ENCODE results near the gene CHTF8.

The CHTF8 gene

GRCh38 chr16:69078073-69078472, 54.3 kb downstream of the CHTF8 start:
- no peak for TF ChIP-seq CTCF (IDR thresholded peaks at IDR 0.05; ENCODE audit: borderline replicate concordance, control extremely low read depth, extremely low read depth, insufficient read depth, missing control alignments)
- in situ Hi-C loops (cut with MboI; ENCODE audit: low sequenced_read_pairs, unreplicated experiment) = no loop called here

DNA sequence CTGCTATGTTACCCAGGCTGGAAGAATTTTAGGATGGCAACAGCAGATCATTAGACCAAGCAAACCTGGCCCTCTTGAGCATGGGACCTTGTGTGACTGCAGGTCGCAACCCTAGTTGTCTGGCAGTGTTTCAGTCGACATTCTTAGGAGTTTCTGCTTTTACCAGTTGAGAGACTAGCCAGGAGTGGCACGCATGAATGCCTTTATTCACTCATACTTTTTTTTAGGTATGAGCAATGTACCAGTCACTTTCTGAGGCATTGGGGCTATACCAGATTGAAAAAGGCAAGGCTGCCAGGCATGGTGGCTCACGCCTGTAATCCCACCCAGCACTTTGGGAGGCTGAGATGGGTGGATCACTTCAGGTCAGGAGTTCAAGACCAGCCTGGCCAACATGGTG, 55.1 kb downstream of the CHTF8 start:
- in situ Hi-C loops (cut with MboI; ENCODE audit: low sequenced_read_pairs, unreplicated experiment) = no loop called here
- DNase-seq (ENCODE audit: low spot score) = no peak
- TF ChIP-seq CTCF (IDR thresholded peaks at IDR 0.05; ENCODE audit: borderline replicate concordance, control extremely low read depth, extremely low read depth, insufficient read depth, missing control alignments) = no peak

More at GRCh38 chr16:69078073-69078472, 54.3 kb downstream of the CHTF8 start:
- DNase-seq (ENCODE audit: low spot score) = no peak

DNA sequence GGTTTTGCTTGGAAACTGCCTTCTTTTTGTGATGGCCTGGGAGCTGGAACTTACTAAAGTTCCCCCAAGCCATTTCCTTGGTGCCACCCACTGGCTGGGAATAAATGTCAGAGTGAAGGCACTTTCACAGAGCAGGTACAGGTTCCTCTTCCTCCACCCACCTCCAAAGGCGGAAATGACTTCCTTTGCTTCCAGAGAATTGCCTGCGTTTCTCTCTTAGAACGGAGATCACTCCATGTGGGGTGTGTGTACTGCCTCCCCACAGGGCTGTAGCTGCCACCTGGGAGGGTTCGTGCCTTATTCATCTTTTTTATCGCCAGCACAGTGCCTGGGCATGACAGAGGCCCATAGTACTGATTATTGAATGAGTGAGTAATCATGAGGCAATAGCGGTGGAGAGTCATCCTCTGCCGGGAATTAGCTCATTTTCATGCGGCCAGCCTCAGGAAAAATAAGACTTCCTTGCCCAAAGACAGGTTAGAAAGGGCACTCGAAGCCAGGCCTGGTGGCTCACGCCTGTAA, 59.1 kb downstream of the CHTF8 start:
- no peak for DNase-seq (ENCODE audit: low spot score)
- in situ Hi-C loops (cut with MboI; ENCODE audit: low sequenced_read_pairs, unreplicated experiment) = no loop called here
- TF ChIP-seq CTCF (IDR thresholded peaks at IDR 0.05; ENCODE audit: borderline replicate concordance, control extremely low read depth, extremely low read depth, insufficient read depth, missing control alignments) = no peak

DNA sequence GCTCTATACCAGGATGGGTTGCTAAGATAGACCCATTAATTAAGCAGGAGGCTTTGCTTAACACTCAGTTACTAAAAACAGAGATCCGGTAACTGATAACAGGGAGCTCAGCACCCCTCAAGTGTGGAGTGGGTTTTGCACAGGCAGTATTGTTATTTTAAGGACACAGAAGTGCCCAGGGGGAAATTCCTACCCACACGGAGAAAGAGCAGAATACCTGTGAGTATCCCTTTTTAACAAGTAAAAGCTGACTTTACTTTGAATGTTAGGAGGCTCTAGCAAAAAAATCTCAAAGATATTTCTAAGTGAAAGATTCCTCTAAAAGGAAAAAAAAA, 59.8 kb downstream of the CHTF8 start:
- no peak for DNase-seq (ENCODE audit: low spot score)
- TF ChIP-seq CTCF (IDR thresholded peaks at IDR 0.05; ENCODE audit: borderline replicate concordance, control extremely low read depth, extremely low read depth, insufficient read depth, missing control alignments) = no peak
- in situ Hi-C loops (cut with MboI; ENCODE audit: low sequenced_read_pairs, unreplicated experiment) = no loop called here

DNA sequence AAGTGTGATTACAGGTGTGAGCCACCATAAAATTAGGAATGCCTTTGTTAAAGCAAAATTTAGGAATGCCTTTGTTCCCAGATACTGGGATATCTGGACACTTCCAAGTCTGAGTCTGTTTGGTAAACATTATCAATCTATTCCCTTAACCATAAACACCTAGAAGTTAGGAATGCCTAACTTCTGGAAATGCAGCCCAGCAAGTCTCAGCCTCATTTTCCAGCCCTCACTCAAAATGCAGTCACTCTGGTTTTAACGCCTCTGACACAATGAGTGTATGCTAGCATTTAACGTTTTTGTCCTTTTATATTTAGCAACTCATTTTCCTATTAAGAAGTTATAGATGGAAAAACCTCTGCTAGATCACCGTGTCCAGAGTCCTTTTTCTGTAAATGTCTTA, 61.4 kb downstream of the CHTF8 start:
- in situ Hi-C loops (cut with MboI; ENCODE audit: low sequenced_read_pairs, unreplicated experiment) = no loop called here
- TF ChIP-seq CTCF (IDR thresholded peaks at IDR 0.05; ENCODE audit: borderline replicate concordance, control extremely low read depth, extremely low read depth, insufficient read depth, missing control alignments) = no peak
- DNase-seq (ENCODE audit: low spot score) = no peak

- in situ Hi-C loops (cut with MboI; ENCODE audit: low sequenced_read_pairs, unreplicated experiment) = no loop called here
These were observed 62.9 kb downstream of the CHTF8 start for GRCh38 chr16:69069504-69069903.

More at GRCh38 chr16:69069504-69069903, 62.9 kb downstream of the CHTF8 start:
- no peak for TF ChIP-seq CTCF (IDR thresholded peaks at IDR 0.05; ENCODE audit: borderline replicate concordance, control extremely low read depth, extremely low read depth, insufficient read depth, missing control alignments)
- no peak for DNase-seq (ENCODE audit: low spot score)

Measured in GM13976 (cell line).